ENCODE measurements around the gene SUFU.

SUFU gene

DNA sequence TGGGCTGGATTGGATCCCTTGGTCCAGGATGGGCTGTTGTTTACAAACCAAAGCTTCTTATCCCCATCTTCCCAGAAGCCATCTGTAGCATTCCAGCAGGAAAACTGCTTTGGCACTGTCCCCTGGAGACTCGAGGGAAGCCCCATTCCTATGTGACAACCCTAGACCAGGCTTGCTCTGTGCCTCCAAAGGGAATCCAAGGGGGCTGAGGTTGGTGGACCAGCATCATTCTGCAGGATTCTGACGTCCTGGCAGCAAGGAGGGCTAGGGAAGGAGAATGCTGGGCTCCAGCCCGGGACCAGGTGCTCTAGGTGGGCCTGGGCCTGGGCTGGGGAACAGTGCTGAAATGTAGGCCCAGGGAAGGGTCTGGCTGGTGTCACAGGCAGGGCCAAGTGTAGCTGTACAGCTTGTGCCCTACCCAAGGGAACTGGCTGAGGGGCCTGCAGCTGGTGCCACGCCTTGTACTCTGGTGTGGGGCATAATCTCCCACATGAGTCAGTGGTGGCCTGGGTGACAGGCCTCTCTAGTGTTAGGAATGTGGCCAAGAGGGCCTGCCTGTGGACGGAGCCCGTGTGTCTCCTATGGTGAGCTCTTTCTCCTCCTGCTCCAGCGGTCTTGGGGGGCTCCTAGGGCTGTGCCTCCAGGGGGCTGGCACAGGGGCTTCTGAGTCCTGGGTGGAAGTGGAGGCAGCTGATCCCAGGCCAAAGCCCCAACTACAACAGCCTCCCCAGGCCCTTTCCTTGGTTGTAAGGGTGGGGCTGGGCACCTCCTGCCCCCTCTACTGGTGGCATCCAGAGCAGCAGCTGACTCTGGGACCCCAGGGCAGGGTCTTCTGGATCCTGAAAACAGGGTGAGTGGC is 165.7 kb downstream of the SUFU start:
- Histone ChIP-seq H3K9ac (ENCODE audit: low read depth, low read length, poor library complexity) (peak overlapping the region; percentile 9), H3K14ac (ENCODE audit: low read length) (no peak overlapping the region), H4K91ac (ENCODE audit: low read depth, low read length, poor library complexity) (no peak overlapping the region), H3K18ac (ENCODE audit: low read length) (peak overlapping the region; percentile 44), H2BK5ac (ENCODE audit: low read length) (no peak overlapping the region), H4K8ac (ENCODE audit: low read depth, low read length) (no peak overlapping the region), H3K36me3 (replicated peaks in 1 of 2; ENCODE audit: control insufficient read depth in 2 of 2, insufficient read depth in 2 of 2, low read length in 2 of 2) (no peaks in the 10 kb centered on the region), H3K4ac (ENCODE audit: low read length) (no peak overlapping the region), H3K79me1 (ENCODE audit: low read depth, low read length) (peaks cover 2% of the 10 kb centered on the region), H2BK12ac (ENCODE audit: low read length) (no peak overlapping the region), H3K4me1 (ENCODE audit: control insufficient read depth in 2 of 2, insufficient read depth in 1 of 2, low read depth in 1 of 2, low read length in 2 of 2) (peaks cover 26 to 53% of the 10 kb centered on the region in 2 donors), H3K27me3 (ENCODE audit: control insufficient read depth in 3 of 3, insufficient read depth in 3 of 3, low read depth in 1 of 3, low read length in 3 of 3) (no peaks in the 10 kb centered on the region), H2AK5ac (ENCODE audit: low read depth, low read length) (peak overlapping the region; percentile 51), H3K4me2 (ENCODE audit: insufficient read depth, low read length, poor library complexity, severe bottlenecking) (no peak overlapping the region), H2BK120ac (ENCODE audit: low read depth, low read length) (no peak overlapping the region), H3K23ac (ENCODE audit: low read depth, low read length, poor library complexity) (peak overlapping the region; percentile 40), H3K4me3 (ENCODE audit: low read length in 2 of 2) (no peak overlapping the region), H2AFZ (ENCODE audit: low read length) (peak overlapping the region; percentile 45), H3K9me3 (replicated peaks in 1 of 2; ENCODE audit: control insufficient read depth in 2 of 2, insufficient read depth in 1 of 2, low read depth in 1 of 2, low read length in 2 of 2) (no peaks in the 10 kb centered on the region), H3K27ac (replicated peaks; ENCODE audit: low read length) (no peak overlapping the region), H2BK15ac (ENCODE audit: low read length) (peak overlapping the region; percentile 42)
- no CpG with 5 or more reads among the region's 7 CpGs for WGBS, 2 donors (ENCODE audit: extremely low coverage in 2 of 2, insufficient read length in 2 of 2, insufficient replicate concordance in 1 of 2)
- no peak for DNase-seq (ENCODE audit: low spot score)

DNA sequence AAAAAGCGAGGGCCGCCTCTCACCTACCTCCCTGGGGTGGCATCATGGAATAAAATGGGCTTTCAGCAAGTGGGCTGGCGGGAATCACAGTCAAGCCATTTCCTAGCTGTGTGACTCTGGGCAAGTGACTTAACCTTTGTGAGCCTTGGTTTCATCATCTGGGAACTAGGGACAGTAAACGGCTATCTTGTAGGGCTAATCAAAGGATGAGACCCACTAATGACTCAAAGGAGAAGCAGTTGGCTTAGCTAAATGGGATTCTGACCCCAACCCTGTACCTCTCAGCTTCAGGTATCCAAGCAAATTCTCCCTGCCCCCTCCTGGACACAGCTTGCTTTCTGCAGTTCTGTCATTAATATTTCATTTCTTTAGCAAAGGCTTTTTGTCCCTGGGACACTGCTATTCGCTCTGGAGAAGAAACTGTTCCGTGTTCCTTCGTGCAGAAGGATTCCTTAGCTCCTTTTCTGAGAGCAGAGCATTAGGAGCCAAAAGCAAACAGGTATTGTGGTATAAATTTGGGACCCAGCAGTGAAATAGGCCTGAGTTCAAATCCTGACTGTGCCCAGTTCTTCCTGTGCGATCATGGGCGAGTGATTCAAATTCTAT is 166.4 kb downstream of the SUFU start:
- peaks cover 2% of the 10 kb centered on the region for H3K79me1 ChIP-seq (ENCODE audit: low read depth, low read length)
- H2BK5ac ChIP-seq (ENCODE audit: low read length) = no peak overlapping the region
- H3K27me3 ChIP-seq (ENCODE audit: control insufficient read depth in 3 of 3, insufficient read depth in 3 of 3, low read depth in 1 of 3, low read length in 3 of 3) = no peaks in the 10 kb centered on the region
- peak overlapping the region; percentile 45 for H2AFZ ChIP-seq (ENCODE audit: low read length)
- H2AK5ac ChIP-seq (ENCODE audit: low read depth, low read length) = no peak overlapping the region
- H3K9me3 ChIP-seq (replicated peaks in 1 of 2; ENCODE audit: control insufficient read depth in 2 of 2, insufficient read depth in 1 of 2, low read depth in 1 of 2, low read length in 2 of 2) = no peaks in the 10 kb centered on the region
- H3K4me3 ChIP-seq (ENCODE audit: low read length in 2 of 2) = no peak overlapping the region
- no peak overlapping the region for H3K9ac ChIP-seq (ENCODE audit: low read depth, low read length, poor library complexity)
- H3K4me2 ChIP-seq (ENCODE audit: insufficient read depth, low read length, poor library complexity, severe bottlenecking) = no peak overlapping the region
- H3K14ac ChIP-seq (ENCODE audit: low read length) = no peak overlapping the region
- H4K8ac ChIP-seq (ENCODE audit: low read depth, low read length) = no peak overlapping the region
- H3K36me3 ChIP-seq (replicated peaks in 1 of 2; ENCODE audit: control insufficient read depth in 2 of 2, insufficient read depth in 2 of 2, low read length in 2 of 2) = no peaks in the 10 kb centered on the region
- no peak overlapping the region for H3K23ac ChIP-seq (ENCODE audit: low read depth, low read length, poor library complexity)
- no peak overlapping the region for H2BK12ac ChIP-seq (ENCODE audit: low read length)
- no CpG with 5 or more reads among the region's 9 CpGs for WGBS, 2 donors (ENCODE audit: extremely low coverage in 2 of 2, insufficient read length in 2 of 2, insufficient replicate concordance in 1 of 2)
- no peak overlapping the region for H2BK15ac ChIP-seq (ENCODE audit: low read length)
- DNase-seq (ENCODE audit: low spot score) = no peak
- no peak overlapping the region for H3K18ac ChIP-seq (ENCODE audit: low read length)
- no peak overlapping the region for H2BK120ac ChIP-seq (ENCODE audit: low read depth, low read length)
- H3K4ac ChIP-seq (ENCODE audit: low read length) = no peak overlapping the region
- no peak overlapping the region for H3K27ac ChIP-seq (replicated peaks; ENCODE audit: low read length)
- no peak overlapping the region for H4K91ac ChIP-seq (ENCODE audit: low read depth, low read length, poor library complexity)
- H3K4me1 ChIP-seq (ENCODE audit: control insufficient read depth in 2 of 2, insufficient read depth in 1 of 2, low read depth in 1 of 2, low read length in 2 of 2) = peaks cover 33 to 58% of the 10 kb centered on the region in 2 donors

DNA sequence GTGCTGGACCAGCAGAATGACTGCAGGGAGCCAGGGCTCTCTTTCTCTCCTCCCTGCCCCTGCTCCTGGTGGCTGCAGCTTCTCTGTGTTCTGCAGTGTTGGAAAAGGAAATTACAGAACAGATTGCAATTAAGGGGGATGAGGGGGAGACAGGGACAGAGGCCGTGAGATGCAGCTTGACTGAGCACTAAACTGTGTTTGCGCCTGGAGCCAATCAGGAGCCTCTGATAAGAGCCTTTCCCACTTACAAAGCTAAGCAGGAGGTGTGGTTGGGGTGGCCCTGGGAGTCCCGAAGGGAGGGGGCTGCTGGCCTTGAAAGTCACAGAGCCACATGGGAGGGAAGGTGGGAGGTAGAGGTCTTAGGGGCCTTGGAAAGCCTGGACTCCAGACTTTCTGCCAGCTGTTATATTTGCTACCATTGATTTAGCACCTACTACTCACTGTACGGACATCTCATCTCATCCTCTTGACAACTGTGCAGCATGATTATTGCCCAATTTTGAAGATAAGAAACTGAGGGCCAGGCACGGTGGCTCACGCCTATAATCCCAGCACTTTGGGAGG is 167.2 kb downstream of the SUFU start:
- H3K36me3 ChIP-seq (replicated peaks in 1 of 2; ENCODE audit: control insufficient read depth in 2 of 2, insufficient read depth in 2 of 2, low read length in 2 of 2) = no peaks in the 10 kb centered on the region
- H3K4me1 ChIP-seq (ENCODE audit: control insufficient read depth in 2 of 2, insufficient read depth in 1 of 2, low read depth in 1 of 2, low read length in 2 of 2) = peaks cover 38 to 63% of the 10 kb centered on the region in 2 donors
- no peaks in the 10 kb centered on the region for H3K9me3 ChIP-seq (replicated peaks in 1 of 2; ENCODE audit: control insufficient read depth in 2 of 2, insufficient read depth in 1 of 2, low read depth in 1 of 2, low read length in 2 of 2)
- no peak overlapping the region for H3K4me2 ChIP-seq (ENCODE audit: insufficient read depth, low read length, poor library complexity, severe bottlenecking)
- no peak overlapping the region for H4K8ac ChIP-seq (ENCODE audit: low read depth, low read length)
- H3K4me3 ChIP-seq (ENCODE audit: low read length in 2 of 2) = no peak overlapping the region
- peak overlapping the region; percentile 33 for H2AFZ ChIP-seq (ENCODE audit: low read length)
- H2AK5ac ChIP-seq (ENCODE audit: low read depth, low read length) = no peak overlapping the region
- no peak overlapping the region for H3K14ac ChIP-seq (ENCODE audit: low read length)
- no peaks in the 10 kb centered on the region for H3K27me3 ChIP-seq (ENCODE audit: control insufficient read depth in 3 of 3, insufficient read depth in 3 of 3, low read depth in 1 of 3, low read length in 3 of 3)
- no peak overlapping the region for H2BK12ac ChIP-seq (ENCODE audit: low read length)
- no peak for DNase-seq (ENCODE audit: low spot score)
- H3K27ac ChIP-seq (replicated peaks; ENCODE audit: low read length) = no peak overlapping the region
- no peak overlapping the region for H3K18ac ChIP-seq (ENCODE audit: low read length)
- no peak overlapping the region for H3K23ac ChIP-seq (ENCODE audit: low read depth, low read length, poor library complexity)
- no peak overlapping the region for H4K91ac ChIP-seq (ENCODE audit: low read depth, low read length, poor library complexity)
- no peak overlapping the region for H3K4ac ChIP-seq (ENCODE audit: low read length)
- H2BK15ac ChIP-seq (ENCODE audit: low read length) = peak overlapping the region; percentile 29
- no CpG with 5 or more reads among the region's 6 CpGs for WGBS, 2 donors (ENCODE audit: extremely low coverage in 2 of 2, insufficient read length in 2 of 2, insufficient replicate concordance in 1 of 2)
- H2BK5ac ChIP-seq (ENCODE audit: low read length) = no peak overlapping the region
- H3K79me1 ChIP-seq (ENCODE audit: low read depth, low read length) = peaks cover 2% of the 10 kb centered on the region
- H3K9ac ChIP-seq (ENCODE audit: low read depth, low read length, poor library complexity) = no peak overlapping the region
- no peak overlapping the region for H2BK120ac ChIP-seq (ENCODE audit: low read depth, low read length)

DNA sequence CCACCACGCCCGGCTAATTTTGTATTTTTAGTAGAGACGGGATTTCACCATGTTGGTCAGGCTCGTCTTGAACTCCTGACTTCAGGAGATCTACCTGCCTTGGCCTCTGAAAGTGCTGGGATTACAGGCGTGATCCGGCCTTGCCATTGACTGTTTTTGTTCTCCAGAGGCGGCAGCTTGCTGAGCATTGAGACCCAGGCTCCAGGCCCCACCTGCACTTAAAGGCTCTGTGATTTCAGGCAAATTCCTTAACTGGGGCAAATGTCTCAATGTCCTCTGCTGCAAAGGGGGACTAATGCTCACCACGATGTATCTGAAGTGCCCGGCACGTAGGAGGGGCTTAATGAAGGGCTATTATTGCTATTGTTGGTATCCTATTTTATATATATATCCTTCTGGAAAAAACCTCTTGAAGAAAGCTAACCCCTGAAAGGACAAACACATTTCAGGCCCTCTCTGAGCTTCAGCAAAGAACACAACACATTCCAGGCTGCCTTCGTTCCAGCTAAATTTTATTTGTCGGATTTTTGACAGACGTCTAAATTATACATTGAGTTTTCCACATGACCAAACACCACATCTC is 169.6 kb downstream of the SUFU start:
- Histone ChIP-seq H3K36me3 (replicated peaks in 1 of 2; ENCODE audit: control insufficient read depth in 2 of 2, insufficient read depth in 2 of 2, low read length in 2 of 2) (no peaks in the 10 kb centered on the region), H3K18ac (ENCODE audit: low read length) (no peak overlapping the region), H4K91ac (ENCODE audit: low read depth, low read length, poor library complexity) (no peak overlapping the region), H3K4ac (ENCODE audit: low read length) (no peak overlapping the region), H3K9ac (ENCODE audit: low read depth, low read length, poor library complexity) (no peak overlapping the region), H2BK12ac (ENCODE audit: low read length) (no peak overlapping the region), H3K14ac (ENCODE audit: low read length) (no peak overlapping the region), H4K8ac (ENCODE audit: low read depth, low read length) (no peak overlapping the region), H2AFZ (ENCODE audit: low read length) (peak overlapping the region; percentile 76), H2AK5ac (ENCODE audit: low read depth, low read length) (no peak overlapping the region), H3K27ac (replicated peaks; ENCODE audit: low read length) (no peak overlapping the region), H2BK15ac (ENCODE audit: low read length) (no peak overlapping the region), H3K23ac (ENCODE audit: low read depth, low read length, poor library complexity) (no peak overlapping the region), H2BK120ac (ENCODE audit: low read depth, low read length) (no peak overlapping the region), H3K27me3 (ENCODE audit: control insufficient read depth in 3 of 3, insufficient read depth in 3 of 3, low read depth in 1 of 3, low read length in 3 of 3) (no peaks in the 10 kb centered on the region), H3K79me1 (ENCODE audit: low read depth, low read length) (peaks cover 2% of the 10 kb centered on the region), H3K4me2 (ENCODE audit: insufficient read depth, low read length, poor library complexity, severe bottlenecking) (no peak overlapping the region), H3K4me1 (ENCODE audit: control insufficient read depth in 2 of 2, insufficient read depth in 1 of 2, low read depth in 1 of 2, low read length in 2 of 2) (peaks cover 33 to 71% of the 10 kb centered on the region in 2 donors), H3K4me3 (ENCODE audit: low read length in 2 of 2) (peak overlapping the region in 1 of 2 donors; percentile 41), H3K9me3 (replicated peaks in 1 of 2; ENCODE audit: control insufficient read depth in 2 of 2, insufficient read depth in 1 of 2, low read depth in 1 of 2, low read length in 2 of 2) (no peaks in the 10 kb centered on the region), H2BK5ac (ENCODE audit: low read length) (no peak overlapping the region)
- WGBS, 2 donors (ENCODE audit: extremely low coverage in 2 of 2, insufficient read length in 2 of 2, insufficient replicate concordance in 1 of 2) = no CpG with 5 or more reads among the region's 13 CpGs
- DNase-seq (ENCODE audit: low spot score) = no peak
